Suprapubic skin (tissue), 3 donors: Measurements from ENCODE around the gene LUZP2.

Experiments used
- CTCF ChIP-seq, 2 donors: fragments of 200-600 bp in 1 of 2; fragments of 450-650 bp in 1 of 2; sonication (generic) in 1 of 2; IDR thresholded peaks; one replicate each; pipeline ENCODE4 v1.5.1; 2016 to 2019; ENCODE audit warnings: antibody characterized with exemption in 2 of 2, mild to moderate bottlenecking in 1 of 2, moderate library complexity in 1 of 2
- EP300 ChIP-seq: sonication (generic); formaldehyde crosslinking; IDR thresholded peaks from one replicate; pipeline ENCODE4 v1.6.1; 2017; ENCODE audit warnings: antibody characterized with exemption

GRCh38 chr11:24470431-24470830 lies 26.4 kb upstream of the LUZP2 start:
- TF ChIP-seq CTCF (IDR thresholded peaks at IDR 0.05) (no peak), EP300 (no peak)
